Osteoblast (primary cell): Measurements from ENCODE around the gene ARFIP1. TPM values are rescaled to one million over a fixed set of nuclear protein-coding genes. Genes with fewer than 3 reads are reported as not detected.

Experiments used
- DNase-seq: peaks from one replicate; pipeline ENCODE4 v3.0.0; 2011; ENCODE audit warnings: low spot score, mixed read lengths; ENCODE audit not compliant: insufficient read length; ENCODE audit errors: missing footprints
- H2AFZ ChIP-seq: 2 replicates; pipeline ENCODE4 v1.6.0; 2011; ENCODE audit warnings: mild to moderate bottlenecking, low read length
- H3K27ac ChIP-seq: 2 replicates; pipeline ENCODE4 v1.5.1; 2011; ENCODE audit warnings: mild to moderate bottlenecking, low read depth, low read length, moderate library complexity
- H3K27me3 ChIP-seq: 2 replicates; pipeline ENCODE4 v1.6.0; 2012; ENCODE audit warnings: mild to moderate bottlenecking, control low read depth, inconsistent platforms, low read length, moderate library complexity; ENCODE audit not compliant: insufficient read depth
- H3K36me3 ChIP-seq: 2 replicates; pipeline ENCODE4 v1.5.1; 2011; ENCODE audit warnings: mild to moderate bottlenecking, low read length, control low read depth, moderate library complexity; ENCODE audit not compliant: insufficient read depth
- H3K4me1 ChIP-seq: 2 replicates; pipeline ENCODE4 v1.5.1; 2011; ENCODE audit warnings: mild to moderate bottlenecking, low read length, control low read depth, moderate library complexity; ENCODE audit not compliant: insufficient read depth
- H3K4me2 ChIP-seq: 2 replicates; pipeline ENCODE4 v1.6.0; 2011; ENCODE audit warnings: mild to moderate bottlenecking, low read length; ENCODE audit not compliant: insufficient read depth
- H3K4me3 ChIP-seq: fragments of 200-600 bp; sonication (generic); 3 replicates; pipeline ENCODE4 v1.5.1; 2012; ENCODE audit warnings: mild to moderate bottlenecking, low read length, inconsistent platforms; ENCODE audit not compliant: insufficient read depth
- H3K79me2 ChIP-seq: 2 replicates; pipeline ENCODE4 v1.6.0; 2012; ENCODE audit warnings: mild to moderate bottlenecking, low read length, control low read depth, inconsistent platforms; ENCODE audit not compliant: insufficient read depth
- H3K9me3 ChIP-seq: 2 replicates; pipeline ENCODE4 v1.5.1; 2011; ENCODE audit warnings: low read depth, low read length, control low read depth
- H4K20me1 ChIP-seq: 2 replicates; pipeline ENCODE4 v1.6.0; 2012; ENCODE audit warnings: mild to moderate bottlenecking, low read length, control low read depth; ENCODE audit not compliant: insufficient read depth
- total RNA-seq: library from RNA; depleted of rRNA; stranded (reverse); fragments of >200 nt; gene quantifications from 2 replicates; pipeline ENCODE4 v1.2.3, GENCODE V29; 2012
- TF ChIP-seq, protein P1 (sequence below): IDR thresholded peaks from 2 replicates; pipeline ENCODE4 v1.5.1; 2011; ENCODE audit warnings: mild to moderate bottlenecking, low read depth, low read length, moderate library complexity; ENCODE audit errors: extremely low read depth

Gene ARFIP1
- total RNA-seq, 1 donor = 38.7 TPM

DNA sequence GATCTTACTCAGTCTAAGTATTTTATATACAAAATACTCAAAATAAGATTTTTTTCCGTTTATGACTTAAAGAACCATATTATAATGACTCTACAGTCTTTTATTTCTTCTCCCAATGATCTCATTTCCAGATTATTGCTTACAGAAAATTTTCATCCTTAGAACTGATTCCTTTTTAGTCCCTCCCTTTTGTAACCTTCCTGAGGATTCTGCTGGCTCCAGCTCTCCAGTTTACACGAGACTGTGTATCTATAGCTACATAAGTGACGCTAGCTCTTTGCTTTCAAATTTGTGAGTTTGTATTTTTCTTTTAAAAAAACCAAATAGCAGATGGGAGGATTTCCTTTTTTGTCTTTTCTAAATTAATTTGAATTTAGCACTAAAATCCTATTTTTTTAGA lies 180.3 kb downstream of the ARFIP1 start:
- H3K79me2 ChIP-seq = no peaks in the 10 kb centered on the region
- H3K27me3 ChIP-seq = no peaks in the 10 kb centered on the region
- no peaks in the 10 kb centered on the region for H3K9me3 ChIP-seq
- no peak overlapping the region for H2AFZ ChIP-seq
- H3K4me1 ChIP-seq = peaks cover 9% of the 10 kb centered on the region
- H4K20me1 ChIP-seq = no peaks in the 10 kb centered on the region
- TF ChIP-seq, protein P1, sequence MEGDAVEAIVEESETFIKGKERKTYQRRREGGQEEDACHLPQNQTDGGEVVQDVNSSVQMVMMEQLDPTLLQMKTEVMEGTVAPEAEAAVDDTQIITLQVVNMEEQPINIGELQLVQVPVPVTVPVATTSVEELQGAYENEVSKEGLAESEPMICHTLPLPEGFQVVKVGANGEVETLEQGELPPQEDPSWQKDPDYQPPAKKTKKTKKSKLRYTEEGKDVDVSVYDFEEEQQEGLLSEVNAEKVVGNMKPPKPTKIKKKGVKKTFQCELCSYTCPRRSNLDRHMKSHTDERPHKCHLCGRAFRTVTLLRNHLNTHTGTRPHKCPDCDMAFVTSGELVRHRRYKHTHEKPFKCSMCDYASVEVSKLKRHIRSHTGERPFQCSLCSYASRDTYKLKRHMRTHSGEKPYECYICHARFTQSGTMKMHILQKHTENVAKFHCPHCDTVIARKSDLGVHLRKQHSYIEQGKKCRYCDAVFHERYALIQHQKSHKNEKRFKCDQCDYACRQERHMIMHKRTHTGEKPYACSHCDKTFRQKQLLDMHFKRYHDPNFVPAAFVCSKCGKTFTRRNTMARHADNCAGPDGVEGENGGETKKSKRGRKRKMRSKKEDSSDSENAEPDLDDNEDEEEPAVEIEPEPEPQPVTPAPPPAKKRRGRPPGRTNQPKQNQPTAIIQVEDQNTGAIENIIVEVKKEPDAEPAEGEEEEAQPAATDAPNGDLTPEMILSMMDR = no peak
- H3K4me3 ChIP-seq = no peak overlapping the region
- no peak overlapping the region for H3K27ac ChIP-seq
- H3K4me2 ChIP-seq = no peak overlapping the region
- DNase-seq = no peak
- H3K36me3 ChIP-seq = no peaks in the 10 kb centered on the region

DNA sequence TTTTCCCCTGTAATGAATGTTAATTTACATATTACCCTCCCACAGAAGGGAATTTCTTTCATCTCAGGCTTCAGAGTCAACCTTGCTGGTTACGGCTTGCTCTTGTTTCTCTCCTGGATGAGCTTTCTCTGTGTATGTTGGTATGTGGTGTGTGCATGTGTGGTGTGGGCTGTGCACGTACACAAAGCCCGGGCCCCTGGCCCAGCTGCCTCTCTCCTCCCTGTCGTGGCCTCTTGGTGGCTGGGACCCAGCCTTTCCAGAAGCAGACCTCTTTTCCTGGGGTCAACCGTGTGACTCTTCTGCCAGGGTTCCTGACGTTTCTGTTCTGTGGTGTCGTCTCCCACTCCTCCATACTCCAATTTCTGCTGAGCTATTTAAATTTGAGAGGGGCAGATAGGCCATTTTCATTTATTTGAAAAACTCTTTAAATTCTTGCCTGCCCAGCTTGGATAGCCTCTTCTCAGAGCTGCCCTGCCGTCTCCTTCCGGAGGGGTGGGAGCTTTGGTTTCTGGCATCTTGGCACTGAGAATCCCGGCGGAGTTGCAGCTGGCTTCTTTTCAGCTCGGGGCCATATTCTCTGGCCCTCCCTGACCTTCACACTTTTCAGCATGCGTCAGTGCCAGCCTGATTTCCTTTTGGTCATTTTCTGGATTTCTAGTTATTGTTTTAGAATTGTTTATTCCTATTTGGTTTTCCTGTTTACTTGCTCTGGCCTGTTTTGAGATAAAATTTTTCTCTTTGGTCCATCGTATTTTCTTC lies 181.4 kb downstream of the ARFIP1 start:
- no peaks in the 10 kb centered on the region for H3K27me3 ChIP-seq
- H3K79me2 ChIP-seq = no peaks in the 10 kb centered on the region
- TF ChIP-seq, protein P1 = no peak
- peaks cover 9% of the 10 kb centered on the region for H3K4me1 ChIP-seq
- no peaks in the 10 kb centered on the region for H3K36me3 ChIP-seq
- H3K27ac ChIP-seq = peak overlapping the region; percentile 65
- peak overlapping the region; percentile 60 for H3K4me2 ChIP-seq
- H4K20me1 ChIP-seq = no peaks in the 10 kb centered on the region
- peak overlapping the region; percentile 29 for H3K4me3 ChIP-seq
- H2AFZ ChIP-seq = peak overlapping the region; percentile 71
- H3K9me3 ChIP-seq = no peaks in the 10 kb centered on the region
- no peak for DNase-seq

DNA sequence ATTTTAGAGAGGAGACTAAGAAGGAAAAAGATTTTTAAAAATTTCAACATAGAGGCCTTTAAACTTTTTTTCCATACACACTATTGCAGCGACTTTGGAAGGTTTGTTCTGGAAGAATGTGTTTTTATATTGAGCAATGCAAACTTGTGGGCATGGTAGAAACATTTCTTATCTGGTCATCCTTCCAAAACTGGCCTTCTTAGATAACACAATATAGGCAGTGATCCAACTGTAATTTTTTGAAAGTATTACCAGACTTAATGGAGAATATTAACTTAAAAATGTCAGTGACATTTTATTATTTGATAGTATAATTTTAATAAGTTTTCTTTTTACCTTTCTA lies 182.0 kb downstream of the ARFIP1 start:
- H4K20me1 ChIP-seq = no peaks in the 10 kb centered on the region
- H3K4me1 ChIP-seq = peaks cover 9% of the 10 kb centered on the region
- peak overlapping the region; percentile 71 for H2AFZ ChIP-seq
- TF ChIP-seq, protein P1 = no peak
- peak overlapping the region; percentile 65 for H3K27ac ChIP-seq
- H3K4me2 ChIP-seq = peak overlapping the region; percentile 60
- no peak for DNase-seq
- no peaks in the 10 kb centered on the region for H3K79me2 ChIP-seq
- no peaks in the 10 kb centered on the region for H3K27me3 ChIP-seq
- H3K9me3 ChIP-seq = no peaks in the 10 kb centered on the region
- no peaks in the 10 kb centered on the region for H3K36me3 ChIP-seq
- no peak overlapping the region for H3K4me3 ChIP-seq

Other genes starting within 250 kb of the ARFIP1 start
- gene FBXW7, start 243.9 kb upstream of the ARFIP1 start, total RNA-seq = 74.9 and 76.3 TPM in 2 replicates
- gene TMEM154, start 100.0 kb upstream of the ARFIP1 start, total RNA-seq = 1.8 and 2.9 TPM in 2 replicates
- gene TIGD4, start 224 bp upstream of the ARFIP1 start, total RNA-seq = 0.29 and 0.36 TPM in 2 replicates
- 0.29 and 0.36 TPM in 2 replicates for gene FHDC1, start 156.4 kb downstream of the ARFIP1 start, total RNA-seq